Measurements from ENCODE around the gene ADGRD2.

ADGRD2 gene

DNA sequence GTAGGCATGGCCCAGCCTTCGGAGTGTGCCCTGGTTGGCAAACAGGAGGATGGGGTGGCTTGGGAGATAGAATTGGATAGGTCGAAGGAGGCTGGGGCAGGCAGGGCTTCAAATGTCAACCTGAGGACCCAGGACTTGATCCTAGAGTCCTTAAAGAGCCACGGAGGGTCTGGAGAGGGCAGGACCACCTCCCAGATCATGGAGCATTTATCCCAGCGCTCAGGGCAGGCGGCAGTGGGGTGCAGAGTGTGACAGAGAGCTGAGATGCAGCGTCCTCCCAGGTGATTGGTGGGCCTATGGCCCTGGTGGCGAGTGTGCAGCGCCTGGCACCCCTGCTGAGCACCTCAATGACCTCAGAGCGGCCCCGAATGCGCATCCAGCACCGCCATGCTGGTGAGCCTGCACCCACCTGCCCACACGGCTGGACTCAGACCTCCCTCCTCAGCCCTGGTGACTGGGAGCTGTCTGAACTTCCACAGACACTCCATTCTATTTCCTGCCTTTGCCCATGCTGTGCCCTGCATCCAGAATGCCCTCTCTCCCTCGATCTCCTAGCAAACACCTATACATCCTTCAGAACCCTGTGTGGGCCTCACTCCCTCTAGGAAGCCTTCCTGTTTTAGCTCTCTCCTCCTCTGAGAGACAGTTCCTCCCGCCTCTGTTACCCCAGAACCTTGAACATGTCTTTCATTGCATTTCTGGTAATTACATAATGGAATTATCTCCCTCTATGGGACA, 6.3 kb downstream of the ADGRD2 start:
- TF ChIP-seq, protein P1, sequence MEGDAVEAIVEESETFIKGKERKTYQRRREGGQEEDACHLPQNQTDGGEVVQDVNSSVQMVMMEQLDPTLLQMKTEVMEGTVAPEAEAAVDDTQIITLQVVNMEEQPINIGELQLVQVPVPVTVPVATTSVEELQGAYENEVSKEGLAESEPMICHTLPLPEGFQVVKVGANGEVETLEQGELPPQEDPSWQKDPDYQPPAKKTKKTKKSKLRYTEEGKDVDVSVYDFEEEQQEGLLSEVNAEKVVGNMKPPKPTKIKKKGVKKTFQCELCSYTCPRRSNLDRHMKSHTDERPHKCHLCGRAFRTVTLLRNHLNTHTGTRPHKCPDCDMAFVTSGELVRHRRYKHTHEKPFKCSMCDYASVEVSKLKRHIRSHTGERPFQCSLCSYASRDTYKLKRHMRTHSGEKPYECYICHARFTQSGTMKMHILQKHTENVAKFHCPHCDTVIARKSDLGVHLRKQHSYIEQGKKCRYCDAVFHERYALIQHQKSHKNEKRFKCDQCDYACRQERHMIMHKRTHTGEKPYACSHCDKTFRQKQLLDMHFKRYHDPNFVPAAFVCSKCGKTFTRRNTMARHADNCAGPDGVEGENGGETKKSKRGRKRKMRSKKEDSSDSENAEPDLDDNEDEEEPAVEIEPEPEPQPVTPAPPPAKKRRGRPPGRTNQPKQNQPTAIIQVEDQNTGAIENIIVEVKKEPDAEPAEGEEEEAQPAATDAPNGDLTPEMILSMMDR (IDR thresholded peaks at IDR 0.05): no peak

DNA sequence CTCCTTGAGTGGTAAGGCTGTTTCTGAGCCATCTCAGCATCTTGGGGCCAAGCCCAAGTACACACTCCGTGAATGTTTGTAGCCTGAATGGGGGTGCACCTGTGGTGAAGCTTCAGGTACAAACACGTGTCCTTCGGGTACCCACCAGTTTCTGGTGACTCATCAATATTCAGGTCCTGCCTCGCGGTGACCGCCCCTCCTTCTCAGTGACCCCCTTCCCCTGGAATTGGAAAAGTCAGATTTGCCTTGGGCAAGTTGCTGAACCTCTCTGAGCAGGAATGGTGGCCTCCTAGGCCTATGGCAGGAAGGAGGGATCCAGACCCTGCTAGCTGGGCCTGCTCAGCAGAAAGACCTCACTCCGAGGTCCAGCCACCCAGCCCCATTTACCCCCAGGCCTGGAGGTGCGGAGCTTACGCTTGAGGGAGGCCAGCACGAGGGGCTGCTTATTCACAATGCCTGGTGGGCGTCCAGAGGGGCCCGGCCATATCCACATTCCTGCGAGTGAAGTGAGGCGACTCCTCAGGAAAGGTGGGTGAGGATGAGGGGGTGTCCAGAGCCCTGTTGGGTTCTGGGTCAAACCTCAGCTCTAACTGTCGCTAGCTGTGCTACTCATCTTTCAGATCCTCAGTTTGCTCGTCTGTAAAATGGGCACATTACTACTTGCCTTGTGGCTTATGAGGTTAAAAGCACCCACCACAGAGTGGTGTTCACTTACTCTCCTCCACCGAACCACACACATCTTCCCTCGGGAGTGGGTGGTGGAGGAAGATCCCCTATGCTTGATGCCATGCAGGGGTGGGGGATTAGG, 7.0 kb downstream of the ADGRD2 start:
- TF ChIP-seq, protein P1 (IDR thresholded peaks at IDR 0.05): no peak
- H3K4me3 ChIP-seq: no peak overlapping the region
- H3K27ac ChIP-seq: no peak overlapping the region
- DNase-seq (ENCODE audit: low spot score): no peak

More for the DNA sequence above, 6.3 kb downstream of the ADGRD2 start:
- H3K27ac ChIP-seq: no peak overlapping the region
- no peak for DNase-seq (ENCODE audit: low spot score)
- no peak overlapping the region for H3K4me3 ChIP-seq

DNA sequence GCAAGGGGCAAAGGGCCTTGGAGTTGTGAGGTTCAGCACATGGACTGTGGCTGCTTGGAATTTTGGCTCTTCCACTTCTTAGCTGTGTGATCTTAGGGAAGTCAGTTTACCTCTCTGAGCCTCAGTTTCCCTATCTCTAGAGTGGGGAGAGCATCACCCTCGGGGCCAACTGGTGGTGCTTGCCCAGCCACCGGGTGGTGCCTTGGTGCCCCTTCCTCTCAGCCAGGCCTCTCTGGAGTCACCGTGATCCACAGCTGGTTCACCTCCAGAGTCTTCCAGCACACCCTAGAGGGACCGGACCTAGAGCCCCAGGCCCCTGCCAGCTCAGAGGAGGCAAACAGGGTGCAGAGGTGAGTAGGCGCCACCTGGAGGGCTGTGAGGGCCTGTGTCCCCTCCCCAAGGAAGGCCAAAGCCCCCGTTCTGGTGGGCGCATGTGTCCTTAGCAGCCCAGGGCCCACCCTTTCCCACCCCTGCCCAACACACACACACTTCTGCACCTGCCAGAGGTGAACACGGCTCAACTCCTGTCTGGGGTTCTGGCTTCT, 7.7 kb downstream of the ADGRD2 start:
- Histone ChIP-seq H3K27ac (no peak overlapping the region), H3K4me3 (no peak overlapping the region)
- TF ChIP-seq, protein P1 (IDR thresholded peaks at IDR 0.05): no peak
- no peak for DNase-seq (ENCODE audit: low spot score)

DNA sequence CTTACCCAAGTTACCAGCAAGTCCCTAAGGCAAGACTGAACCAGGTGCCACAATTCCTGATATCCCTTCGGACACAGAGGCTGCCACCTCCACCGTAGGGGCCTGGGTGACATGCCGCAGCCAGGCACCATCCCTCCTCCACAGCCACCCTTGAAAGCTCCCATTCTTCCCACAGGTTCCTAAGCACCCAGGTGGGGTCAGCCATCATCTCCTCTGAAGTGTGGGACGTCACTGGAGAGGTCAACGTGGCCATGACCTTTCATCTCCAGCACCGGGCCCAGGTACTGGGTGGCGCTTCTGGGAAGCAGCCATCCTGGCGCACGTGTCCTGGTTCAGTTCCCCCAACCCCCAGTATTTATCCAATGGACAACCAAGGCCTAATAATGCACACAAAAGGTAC, 8.2 kb downstream of the ADGRD2 start:
- DNase-seq (ENCODE audit: low spot score): no peak
- Histone ChIP-seq H3K27ac (no peak overlapping the region), H3K4me3 (no peak overlapping the region)
- TF ChIP-seq, protein P1 (IDR thresholded peaks at IDR 0.05): no peak

DNA sequence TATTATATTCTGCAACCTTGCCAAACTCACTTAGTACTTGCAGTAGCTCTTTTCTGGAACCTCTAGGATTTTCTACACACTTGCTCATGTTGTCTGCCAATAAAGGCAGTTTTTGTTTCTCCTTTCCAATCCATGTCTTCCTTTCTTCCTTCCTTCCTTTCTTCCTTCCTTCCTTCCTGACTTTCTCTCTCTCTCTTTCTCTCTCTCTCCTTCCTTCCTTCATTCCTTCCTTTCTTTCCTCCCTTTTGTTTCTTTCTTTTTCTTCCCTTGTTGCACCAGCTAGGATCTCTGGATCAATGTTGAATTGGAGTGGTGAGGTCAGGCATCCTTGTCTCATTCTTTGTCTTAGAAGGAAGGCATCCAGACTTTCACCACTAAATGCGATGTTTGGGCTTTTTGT, 12.5 kb downstream of the ADGRD2 start:
- TF ChIP-seq, protein P1 (IDR thresholded peaks at IDR 0.05): no peak
- no peak overlapping the region for H3K4me3 ChIP-seq
- H3K27ac ChIP-seq: no peak overlapping the region
- no peak for DNase-seq (ENCODE audit: low spot score)

DNA sequence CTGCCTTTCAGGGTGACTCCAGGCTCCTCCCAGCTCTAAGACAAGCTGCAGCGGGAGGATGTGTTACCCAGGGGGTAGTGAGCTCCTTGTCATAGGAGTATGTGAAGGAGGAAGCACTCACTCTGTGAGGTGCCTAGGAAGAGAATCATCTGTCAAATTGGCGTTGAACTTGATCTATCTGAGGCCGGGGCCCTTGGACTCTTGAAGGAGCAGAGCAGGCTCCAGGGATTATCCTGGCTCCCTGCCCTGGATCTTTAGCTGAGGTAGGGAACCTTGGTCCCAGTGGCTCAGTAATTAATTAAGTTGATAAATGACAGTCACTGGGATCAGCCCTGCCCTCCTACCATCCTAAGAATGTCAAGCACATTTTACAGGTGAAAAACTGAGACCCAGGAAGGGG, 15.5 kb downstream of the ADGRD2 start:
- TF ChIP-seq, protein P1 (IDR thresholded peaks at IDR 0.05): no peak

More for the DNA sequence above, 15.5 kb downstream of the ADGRD2 start:
- no peak overlapping the region for H3K4me3 ChIP-seq
- no peak overlapping the region for H3K27ac ChIP-seq
- no peak for DNase-seq (ENCODE audit: low spot score)

Measured in coronary artery (tissue), 2 donors.